HG03571 (cell line): Measurements from ENCODE around the gene CCND2.

ENCODE experiments used
- ATAC-seq: cut with Tn5 transposase; IDR thresholded peaks from one replicate; pipeline ENCODE4 v1.9.1; 2021; ENCODE audit not compliant: unreplicated experiment

The CCND2 gene

GRCh38 chr12:4256043-4256826, 17.3 kb upstream of the CCND2 start:
- ATAC-seq: no peak

DNA sequence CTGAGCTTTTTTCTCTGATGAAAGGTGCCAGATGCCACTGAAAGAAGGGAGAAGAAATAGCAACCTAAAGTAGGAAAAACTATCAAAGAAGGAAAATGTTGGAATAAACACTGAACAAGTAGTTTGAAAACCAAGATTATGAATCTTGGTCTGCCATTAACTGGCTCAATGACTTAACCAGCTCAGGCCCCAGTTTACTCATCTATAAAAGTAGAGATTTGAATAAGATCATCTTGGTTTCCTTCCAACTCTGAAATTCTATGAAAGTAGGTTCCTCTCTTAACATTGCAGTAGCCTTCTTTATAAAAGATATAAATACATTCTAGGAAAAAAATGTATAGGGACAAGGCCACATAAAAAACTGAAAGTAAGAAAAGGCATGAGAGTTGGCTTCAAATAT, 16.1 kb upstream of the CCND2 start:
- no peak for ATAC-seq

DNA sequence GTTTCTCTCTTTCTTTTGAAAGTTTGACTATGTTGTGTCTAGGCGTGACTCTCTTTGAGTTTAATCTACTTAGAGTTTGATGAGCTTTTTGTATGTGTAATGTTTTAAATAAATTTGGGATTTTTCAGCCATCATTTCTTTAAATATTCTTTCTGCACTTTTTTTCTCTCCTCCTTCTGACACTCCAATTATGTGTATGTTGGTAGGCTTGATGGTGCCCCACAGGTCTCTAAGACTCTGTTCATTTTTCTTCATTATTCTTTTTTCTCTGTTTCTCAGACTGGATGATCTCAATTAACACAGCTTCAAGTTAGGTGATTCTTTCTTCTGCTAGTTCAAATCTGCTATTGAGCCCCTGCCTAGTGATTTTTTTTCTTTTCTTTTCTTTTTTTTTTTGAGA, 14.5 kb upstream of the CCND2 start:
- ATAC-seq: no peak

GRCh38 chr12:4261655-4262054, 11.9 kb upstream of the CCND2 start:
- no peak for ATAC-seq

- no peak for ATAC-seq
Observed at GRCh38 chr12:4265280-4265679, 8.3 kb upstream of the CCND2 start.

- ATAC-seq: no peak
Observed at GRCh38 chr12:4266990-4267389, 6.6 kb upstream of the CCND2 start.

DNA sequence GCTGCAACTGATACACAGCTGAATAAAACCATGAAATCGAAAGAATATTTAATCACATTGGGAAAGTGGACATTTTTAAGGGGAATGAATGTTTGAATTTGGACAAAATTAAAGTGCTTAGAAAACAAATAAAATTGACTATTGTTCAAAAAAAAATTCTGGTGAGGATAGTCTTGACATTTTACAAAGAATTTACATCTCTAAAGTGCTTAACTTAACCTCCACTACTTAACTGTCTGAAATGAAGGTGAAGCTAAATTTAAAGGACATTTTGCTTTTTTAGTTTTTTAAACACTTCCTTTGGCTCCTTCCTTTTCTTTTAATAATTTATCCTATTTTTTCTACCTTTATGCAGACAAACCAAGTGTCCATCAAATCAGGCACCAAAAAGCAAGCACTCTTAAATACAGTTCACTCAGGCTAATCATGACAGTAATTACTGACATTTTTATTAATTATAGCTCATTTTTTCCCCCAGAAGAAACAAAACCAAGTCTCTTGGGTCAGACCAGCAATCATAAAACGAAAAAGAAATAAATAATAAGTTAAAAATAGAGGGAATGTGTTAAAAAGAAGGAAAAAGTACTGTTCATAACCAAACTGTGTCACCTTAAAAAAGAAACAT, 5.7 kb upstream of the CCND2 start:
- ATAC-seq: no peak

- no peak for ATAC-seq
Observed at GRCh38 chr12:4268329-4269181, 5.0 kb upstream of the CCND2 start.

- ATAC-seq: no peak
Observed at GRCh38 chr12:4269279-4269991, 4.1 kb upstream of the CCND2 start.

DNA sequence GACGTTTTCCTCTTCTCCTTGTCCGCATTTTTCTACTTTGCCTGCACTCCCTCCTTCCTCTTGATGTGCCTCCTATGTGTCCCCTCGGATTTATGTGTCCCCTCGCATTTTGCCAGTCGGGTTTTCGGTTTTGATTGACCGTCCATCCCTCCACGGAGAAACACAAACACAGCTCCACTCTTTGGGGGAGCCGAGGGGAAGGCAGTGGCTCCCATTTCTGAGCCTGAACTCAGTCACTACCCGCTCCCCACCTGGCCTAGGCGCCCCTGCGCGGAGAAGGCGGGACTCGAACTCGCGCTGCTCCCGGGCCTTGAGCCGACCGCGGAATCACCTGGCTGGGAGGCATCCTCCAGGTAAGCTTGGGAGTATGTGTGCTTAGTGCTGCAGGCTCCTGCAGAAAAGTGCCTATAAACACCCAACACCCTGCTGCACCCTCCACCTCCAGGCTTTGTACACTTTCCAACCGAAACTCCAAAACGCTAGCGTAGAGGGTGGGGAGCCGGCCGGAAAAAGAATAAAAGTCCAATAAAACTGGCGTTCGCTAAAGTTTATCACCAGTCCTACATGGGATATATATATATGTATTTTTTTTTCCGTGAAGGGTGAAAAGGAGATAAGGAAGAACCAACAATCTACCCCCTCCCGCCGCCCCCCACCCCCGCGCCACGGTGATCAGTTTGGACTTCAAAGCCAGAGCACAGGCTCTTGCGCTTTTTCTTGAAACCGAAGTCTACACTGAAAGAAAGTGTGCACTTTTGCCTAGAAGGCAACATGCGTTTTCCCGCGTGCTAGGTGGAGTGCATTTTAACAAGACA, 3.3 kb upstream of the CCND2 start:
- no peak for ATAC-seq

DNA sequence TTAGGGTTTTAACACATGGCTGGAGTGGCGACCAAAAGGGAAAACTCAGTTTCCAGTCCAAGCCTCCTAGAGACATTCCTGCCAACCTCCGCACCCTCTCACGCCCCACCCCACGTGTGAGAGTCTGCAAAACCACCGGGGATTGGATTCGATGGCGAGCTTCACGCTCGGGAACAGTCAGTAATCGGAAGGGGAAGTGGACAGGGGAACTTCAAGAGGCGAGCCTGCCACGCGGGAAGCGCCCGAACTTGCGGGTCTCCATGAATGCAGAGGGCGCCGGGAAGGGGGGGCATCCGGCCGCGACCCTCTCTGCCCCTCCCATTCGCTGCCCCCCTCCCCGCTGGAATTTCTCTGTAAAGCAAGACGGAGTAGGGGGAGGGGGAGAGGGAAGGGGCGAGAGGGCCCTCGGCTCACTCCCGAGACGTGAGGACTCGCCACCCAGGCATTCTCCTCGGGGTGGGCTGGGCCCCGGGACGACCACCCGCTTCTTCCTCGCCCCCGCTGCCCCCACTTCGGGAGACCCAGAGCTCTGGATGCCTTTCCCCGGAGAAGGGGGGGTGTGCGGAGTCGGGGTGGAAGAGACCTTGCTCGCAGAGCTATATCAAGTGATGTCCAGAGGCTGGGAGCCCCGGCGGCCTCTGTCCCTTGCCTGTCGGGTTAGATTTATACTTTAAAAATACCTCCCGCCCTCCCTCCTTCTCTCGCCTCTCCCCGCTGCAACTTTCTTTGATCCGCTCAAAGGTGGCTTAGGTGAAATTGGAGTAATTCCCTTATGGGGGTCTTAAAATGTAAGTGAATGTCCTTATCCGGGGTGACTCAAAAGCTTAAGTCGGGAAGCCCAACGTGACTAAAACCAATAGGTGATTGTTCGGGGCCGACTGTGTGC, 2.5 kb upstream of the CCND2 start:
- no peak for ATAC-seq

DNA sequence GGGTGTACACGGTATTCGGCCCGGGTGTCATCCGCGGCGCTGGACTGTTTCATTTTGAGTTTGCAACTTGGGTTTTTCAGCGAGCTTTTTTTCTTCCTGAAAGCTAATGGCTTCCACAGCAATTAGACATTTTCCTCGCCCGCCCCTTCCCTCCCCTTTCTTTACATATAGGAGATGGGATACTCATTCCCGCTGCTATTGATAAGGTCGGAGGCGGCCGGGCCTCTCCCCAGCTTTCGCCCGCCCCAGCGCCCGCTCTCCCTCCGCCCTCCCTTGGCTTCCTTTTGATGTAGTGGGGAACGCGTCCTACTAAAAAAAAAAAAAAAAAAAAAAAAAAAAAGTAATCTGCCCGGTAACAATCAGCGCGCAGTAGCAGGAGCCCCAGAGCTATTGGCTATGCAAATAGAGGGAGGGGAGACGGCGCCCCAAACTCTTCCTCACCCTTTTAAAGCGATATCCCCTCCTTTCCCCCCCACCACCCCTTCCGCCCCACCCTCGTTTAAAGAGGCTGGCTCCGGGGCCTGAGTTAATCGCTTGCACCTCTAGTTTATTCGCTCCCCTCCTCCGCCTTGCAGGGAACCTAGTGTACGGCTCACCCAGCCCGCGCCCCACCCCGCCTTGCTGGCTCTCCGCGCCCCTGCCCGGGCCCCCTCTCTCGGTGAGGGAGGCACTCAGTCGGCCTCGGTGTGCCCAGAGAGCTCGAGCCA, 1.7 kb upstream of the CCND2 start:
- no peak for ATAC-seq

DNA sequence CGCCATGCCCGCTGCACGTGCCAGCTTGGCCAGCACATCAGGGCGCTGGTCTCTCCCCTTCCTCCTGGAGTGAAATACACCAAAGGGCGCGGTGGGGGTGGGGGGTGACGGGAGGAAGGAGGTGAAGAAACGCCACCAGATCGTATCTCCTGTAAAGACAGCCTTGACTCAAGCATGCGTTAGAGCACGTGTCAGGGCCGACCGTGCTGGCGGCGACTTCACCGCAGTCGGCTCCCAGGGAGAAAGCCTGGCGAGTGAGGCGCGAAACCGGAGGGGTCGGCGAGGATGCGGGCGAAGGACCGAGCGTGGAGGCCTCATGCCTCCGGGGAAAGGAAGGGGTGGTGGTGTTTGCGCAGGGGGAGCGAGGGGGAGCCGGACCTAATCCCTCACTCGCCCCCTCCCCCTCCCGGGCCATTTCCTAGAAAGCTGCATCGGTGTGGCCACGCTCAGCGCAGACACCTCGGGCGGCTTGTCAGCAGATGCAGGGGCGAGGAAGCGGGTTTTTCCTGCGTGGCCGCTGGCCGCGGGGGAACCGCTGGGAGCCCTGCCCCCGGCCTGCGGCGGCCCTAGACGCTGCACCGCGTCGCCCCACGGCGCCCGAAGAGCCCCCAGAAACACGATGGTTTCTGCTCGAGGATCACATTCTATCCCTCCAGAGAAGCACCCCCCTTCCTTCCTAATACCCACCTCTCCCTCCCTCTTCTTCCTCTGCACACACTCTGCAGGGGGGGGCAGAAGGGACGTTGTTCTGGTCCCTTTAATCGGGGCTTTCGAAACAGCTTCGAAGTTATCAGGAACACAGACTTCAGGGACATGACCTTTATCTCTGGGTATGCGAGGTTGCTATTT, 914 bp upstream of the CCND2 start:
- no peak for ATAC-seq

DNA sequence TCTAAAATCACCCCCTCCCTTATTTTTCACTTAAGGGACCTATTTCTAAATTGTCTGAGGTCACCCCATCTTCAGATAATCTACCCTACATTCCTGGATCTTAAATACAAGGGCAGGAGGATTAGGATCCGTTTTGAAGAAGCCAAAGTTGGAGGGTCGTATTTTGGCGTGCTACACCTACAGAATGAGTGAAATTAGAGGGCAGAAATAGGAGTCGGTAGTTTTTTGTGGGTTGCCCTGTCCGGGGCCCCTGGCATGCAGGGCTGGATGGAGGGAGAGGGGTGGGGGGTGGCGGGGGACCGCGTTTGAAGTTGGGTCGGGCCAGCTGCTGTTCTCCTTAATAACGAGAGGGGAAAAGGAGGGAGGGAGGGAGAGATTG, 300 bp upstream of the CCND2 start:
- no peak for ATAC-seq

- ATAC-seq: no peak
Observed at GRCh38 chr12:4274396-4275015, 944 bp downstream of the CCND2 start.

GRCh38 chr12:4275016-4275869, 1.7 kb downstream of the CCND2 start:
- no peak for ATAC-seq
